Astrocyte (in vitro differentiated cells and primary cell): ENCODE measurements around the gene SH3BP2. TPM values are rescaled to one million over a fixed set of nuclear protein-coding genes. Genes with fewer than 3 reads are reported as not detected.

Experiments used
- DNase-seq: peaks from one replicate; pipeline ENCODE4 v3.0.0-alpha.2; 2010; ENCODE audit warnings: low read depth
- FAIRE-seq: peaks from 2 replicates; lab custom pipeline; 2011; peaks lifted over from hg19 to GRCh38; lab: Jason Lieb, UNC
- H2AFZ ChIP-seq: 2 replicates; pipeline ENCODE4 v1.6.0; 2012; ENCODE audit warnings: low read depth, low read length, inconsistent platforms
- H3K27ac ChIP-seq: 2 replicates; pipeline ENCODE4 v1.5.1; 2011; ENCODE audit warnings: low read depth, low read length, inconsistent platforms
- H3K27me3 ChIP-seq: 2 replicates; pipeline ENCODE4 v1.6.0; 2011; ENCODE audit warnings: low read length, inconsistent platforms; ENCODE audit not compliant: insufficient read depth
- H3K36me3 ChIP-seq: 2 replicates; pipeline ENCODE4 v1.5.1; 2011; ENCODE audit warnings: low read length, inconsistent platforms; ENCODE audit not compliant: insufficient read depth
- H3K4me1 ChIP-seq: 2 replicates; pipeline ENCODE4 v1.5.1; 2011; ENCODE audit warnings: low read length, inconsistent platforms; ENCODE audit not compliant: insufficient read depth
- H3K4me2 ChIP-seq: 2 replicates; pipeline ENCODE4 v1.6.0; 2012; ENCODE audit warnings: low read length, inconsistent platforms
- H3K4me3 ChIP-seq: 2 replicates; pipeline ENCODE4 v1.5.1; 2011; ENCODE audit warnings: low read depth, mild to moderate bottlenecking, low read length, inconsistent platforms; ENCODE audit not compliant: insufficient read depth
- H3K79me2 ChIP-seq: 2 replicates; pipeline ENCODE4 v1.6.0; 2012; ENCODE audit warnings: mild to moderate bottlenecking, low read length, inconsistent platforms; ENCODE audit not compliant: insufficient read depth
- H3K9ac ChIP-seq: 2 replicates; pipeline ENCODE4 v1.6.0; 2012; ENCODE audit warnings: mild to moderate bottlenecking, low read length, inconsistent platforms
- H3K9me3 ChIP-seq: 2 replicates; pipeline ENCODE4 v1.5.1; 2012; ENCODE audit warnings: low read depth, mild to moderate bottlenecking, low read length, inconsistent platforms; ENCODE audit not compliant: insufficient read depth
- H4K20me1 ChIP-seq: 2 replicates; pipeline ENCODE4 v1.6.0; 2012; ENCODE audit warnings: low read length, inconsistent platforms; ENCODE audit not compliant: insufficient read depth
- H3K27ac Mint-ChIP-seq: one replicate; pipeline ENCODE4 v1.8.0; 2021; ENCODE audit warnings: mild to moderate bottlenecking, mixed read lengths; ENCODE audit not compliant: unreplicated experiment
- H3K27me3 Mint-ChIP-seq: one replicate; pipeline ENCODE4 v1.8.0; 2021; ENCODE audit warnings: low read depth, mixed read lengths; ENCODE audit not compliant: unreplicated experiment
- H3K36me3 Mint-ChIP-seq: one replicate; pipeline ENCODE4 v1.8.0; 2021; ENCODE audit warnings: low read depth, mixed read lengths; ENCODE audit not compliant: unreplicated experiment
- H3K4me1 Mint-ChIP-seq: one replicate; pipeline ENCODE4 v1.8.0; 2021; ENCODE audit warnings: low read depth, mixed read lengths; ENCODE audit not compliant: unreplicated experiment
- H3K4me3 Mint-ChIP-seq: one replicate; pipeline ENCODE4 v1.8.0; 2021; ENCODE audit warnings: mild to moderate bottlenecking, moderate library complexity, mixed read lengths; ENCODE audit not compliant: unreplicated experiment
- H3K9me3 Mint-ChIP-seq: one replicate; pipeline ENCODE4 v1.8.0; 2021; ENCODE audit warnings: mild to moderate bottlenecking, mixed read lengths; ENCODE audit not compliant: unreplicated experiment
- CTCF ChIP-seq: IDR thresholded peaks from 2 replicates; pipeline ENCODE4 v1.5.1; 2011; ENCODE audit warnings: low read depth, mild to moderate bottlenecking, inconsistent platforms, low read length, moderate library complexity; ENCODE audit not compliant: insufficient read depth
- EZH2 ChIP-seq: IDR thresholded peaks from 2 replicates; pipeline ENCODE4 v1.6.1; 2012; ENCODE audit warnings: mild to moderate bottlenecking, low read length, inconsistent platforms; ENCODE audit not compliant: insufficient read depth
- total RNA-seq: library from RNA; stranded (reverse); gene quantifications from 2 replicates; pipeline ENCODE4 v1.2.1, GENCODE V29; 2021

SH3BP2 gene
- total RNA-seq, 1 donor from 2014 or later = 33.7 TPM

GRCh38 chr4:2828758-2829181, 35.9 kb downstream of the SH3BP2 start:
- Histone ChIP-seq H3K9ac (no peak overlapping the region), H3K36me3 (peaks cover 6% of the 10 kb centered on the region), H3K27ac (no peak overlapping the region), H3K27me3 (no peaks in the 10 kb centered on the region), H2AFZ (no peak overlapping the region), H4K20me1 (peaks cover 33% of the 10 kb centered on the region), H3K4me3 (no peak overlapping the region), H3K9me3 (no peaks in the 10 kb centered on the region), H3K4me1 (peaks cover 6% of the 10 kb centered on the region), H3K4me2 (no peak overlapping the region), H3K79me2 (peaks cover 4% of the 10 kb centered on the region)
- no peaks in the 10 kb centered on the region for H3K9me3 Mint-ChIP-seq
- H3K27ac Mint-ChIP-seq = no peak overlapping the region
- H3K4me3 Mint-ChIP-seq = no peak overlapping the region
- DNase-seq = no peak
- TF ChIP-seq EZH2 (no peak), CTCF (no peak)
- H3K4me1 Mint-ChIP-seq = no peaks in the 10 kb centered on the region
- no peak for FAIRE-seq
- H3K27me3 Mint-ChIP-seq = no peaks in the 10 kb centered on the region
- peaks cover 14% of the 10 kb centered on the region for H3K36me3 Mint-ChIP-seq

- no peaks in the 10 kb centered on the region for H3K4me1 Mint-ChIP-seq
- Histone ChIP-seq H3K4me3 (no peak overlapping the region), H3K4me2 (no peak overlapping the region), H3K27ac (no peak overlapping the region), H4K20me1 (peaks cover 27% of the 10 kb centered on the region), H3K9me3 (no peaks in the 10 kb centered on the region), H3K9ac (no peak overlapping the region), H3K36me3 (peaks cover 6% of the 10 kb centered on the region), H3K4me1 (peaks cover 6% of the 10 kb centered on the region), H2AFZ (no peak overlapping the region), H3K27me3 (no peaks in the 10 kb centered on the region), H3K79me2 (peaks cover 4% of the 10 kb centered on the region)
- no peak overlapping the region for H3K27ac Mint-ChIP-seq
- no peak for FAIRE-seq
- TF ChIP-seq EZH2 = no peak
- no peak for TF ChIP-seq CTCF
- no peaks in the 10 kb centered on the region for H3K9me3 Mint-ChIP-seq
- no peak overlapping the region for H3K4me3 Mint-ChIP-seq
- no peak for DNase-seq
- H3K36me3 Mint-ChIP-seq = peaks cover 14% of the 10 kb centered on the region
- H3K27me3 Mint-ChIP-seq = no peaks in the 10 kb centered on the region
Measured at GRCh38 chr4:2829321-2829932, 36.5 kb downstream of the SH3BP2 start.

GRCh38 chr4:2829933-2830451, 37.1 kb downstream of the SH3BP2 start:
- Histone ChIP-seq H3K27ac (no peak overlapping the region), H3K4me3 (no peak overlapping the region), H3K36me3 (peaks cover 8% of the 10 kb centered on the region), H3K4me1 (peaks cover 6% of the 10 kb centered on the region), H3K27me3 (no peaks in the 10 kb centered on the region), H3K9me3 (no peaks in the 10 kb centered on the region), H3K4me2 (peak overlapping the region; percentile 26), H3K9ac (no peak overlapping the region), H3K79me2 (peaks cover 4% of the 10 kb centered on the region), H2AFZ (no peak overlapping the region), H4K20me1 (peaks cover 26% of the 10 kb centered on the region)
- Mint-ChIP-seq H3K4me1 (no peaks in the 10 kb centered on the region), H3K36me3 (peaks cover 14% of the 10 kb centered on the region), H3K27me3 (no peaks in the 10 kb centered on the region), H3K4me3 (no peak overlapping the region), H3K9me3 (no peaks in the 10 kb centered on the region), H3K27ac (no peak overlapping the region)
- TF ChIP-seq EZH2 (no peak), CTCF (no peak)
- FAIRE-seq = no peak
- peak; percentile 37 for DNase-seq
